Femur (tissue), 1 donor: ENCODE data around the gene PCDHGB7.
"Not testable (repeated sequence)": the region's sequence is repeated elsewhere in the genome, so short reads cannot be mapped to it uniquely, and the experiment has no call there.

Source experiments
- DNase-seq: peaks from one replicate; pipeline ENCODE4 v3.0.0-alpha.2; 2017

The PCDHGB7 gene

GRCh38 chr5:141417494-141418172 lies at the start of gene PCDHGB7:
Gene PCDHGB7 (plus strand): TSS chr5:141417677. CDS start chr5:141417860, 183 bp downstream.
- peak; percentile 78 for DNase-seq

DNA sequence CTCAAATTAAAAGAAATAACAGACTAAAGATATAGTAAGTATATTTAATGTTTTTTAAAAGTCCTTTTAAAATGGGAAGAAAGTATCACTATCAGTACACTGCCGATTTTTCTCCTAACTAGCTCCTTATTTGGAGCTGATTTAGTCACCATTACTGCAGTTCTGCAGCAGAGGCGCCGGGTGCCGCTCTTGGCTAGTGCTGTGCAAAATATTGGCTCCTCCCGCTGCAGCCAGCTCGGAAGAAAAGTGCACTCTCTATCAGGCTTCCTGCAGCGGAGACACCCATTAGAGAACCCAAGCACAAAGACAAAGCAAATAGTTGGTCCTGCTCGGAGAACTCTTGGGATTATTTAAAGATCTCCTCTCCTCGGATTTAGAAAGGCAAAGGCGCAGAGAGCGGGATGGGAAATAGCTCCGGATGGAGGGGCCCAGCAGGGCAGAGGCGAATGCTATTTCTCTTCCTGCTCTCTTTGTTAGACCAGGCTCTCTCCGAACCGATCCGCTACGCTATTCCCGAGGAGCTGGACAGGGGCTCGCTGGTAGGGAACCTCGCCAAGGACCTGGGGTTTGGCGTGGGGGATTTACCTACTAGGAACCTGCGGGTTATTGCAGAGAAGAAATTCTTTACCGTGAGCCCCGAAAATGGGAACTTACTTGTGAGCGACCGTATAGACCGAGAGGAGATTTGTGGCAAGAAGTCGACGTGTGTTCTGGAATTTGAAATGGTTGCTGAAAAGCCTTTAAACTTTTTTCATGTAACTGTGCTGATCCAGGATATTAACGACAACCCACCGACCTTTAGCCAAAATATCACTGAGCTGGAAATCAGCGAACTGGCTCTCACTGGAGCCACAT lies 47.3 kb upstream of the PCDHGB7 start, which contains the start of gene PCDHGB3:
Gene PCDHGB3, plus strand, starts transcription at position 249 of the 855 bp plus-strand sequence. Its CDS starts 153 bp downstream, at position 402.
- DNase-seq: no peak

DNA sequence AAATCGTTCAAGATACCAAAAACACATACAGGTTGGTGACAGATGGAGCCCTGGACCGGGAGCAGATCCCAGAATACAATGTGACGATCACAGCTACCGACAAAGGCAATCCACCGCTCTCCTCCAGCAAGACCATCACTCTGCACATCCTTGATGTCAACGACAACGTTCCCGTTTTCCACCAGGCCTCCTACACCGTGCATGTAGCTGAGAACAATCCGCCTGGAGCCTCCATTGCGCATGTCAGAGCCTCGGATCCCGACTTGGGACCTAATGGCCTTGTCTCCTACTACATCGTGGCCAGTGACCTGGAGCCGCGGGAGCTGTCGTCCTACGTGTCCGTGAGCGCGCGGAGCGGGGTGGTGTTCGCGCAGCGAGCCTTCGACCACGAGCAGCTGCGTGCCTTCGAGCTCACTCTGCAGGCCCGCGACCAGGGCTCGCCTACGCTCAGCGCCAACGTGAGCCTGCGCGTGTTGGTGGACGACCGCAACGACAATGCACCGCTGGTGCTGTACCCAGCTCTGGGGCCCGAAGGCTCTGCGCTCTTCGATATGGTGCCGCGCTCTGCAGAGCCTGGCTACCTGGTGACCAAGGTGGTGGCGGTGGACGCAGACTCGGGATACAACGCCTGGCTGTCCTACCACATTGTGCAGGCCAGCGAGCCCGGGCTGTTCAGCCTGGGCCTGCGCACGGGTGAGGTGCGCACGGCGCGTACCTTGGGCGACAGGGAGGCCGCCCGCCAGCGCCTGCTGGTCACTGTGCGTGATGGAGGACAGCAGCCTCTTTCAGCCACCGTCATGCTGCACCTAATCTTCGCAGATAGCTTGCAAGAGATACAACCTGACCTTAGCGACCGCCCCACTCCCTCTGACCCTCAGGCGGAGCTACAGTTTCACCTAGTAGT lies 45.7 kb upstream of the PCDHGB7 start:
- no peak for DNase-seq

DNA sequence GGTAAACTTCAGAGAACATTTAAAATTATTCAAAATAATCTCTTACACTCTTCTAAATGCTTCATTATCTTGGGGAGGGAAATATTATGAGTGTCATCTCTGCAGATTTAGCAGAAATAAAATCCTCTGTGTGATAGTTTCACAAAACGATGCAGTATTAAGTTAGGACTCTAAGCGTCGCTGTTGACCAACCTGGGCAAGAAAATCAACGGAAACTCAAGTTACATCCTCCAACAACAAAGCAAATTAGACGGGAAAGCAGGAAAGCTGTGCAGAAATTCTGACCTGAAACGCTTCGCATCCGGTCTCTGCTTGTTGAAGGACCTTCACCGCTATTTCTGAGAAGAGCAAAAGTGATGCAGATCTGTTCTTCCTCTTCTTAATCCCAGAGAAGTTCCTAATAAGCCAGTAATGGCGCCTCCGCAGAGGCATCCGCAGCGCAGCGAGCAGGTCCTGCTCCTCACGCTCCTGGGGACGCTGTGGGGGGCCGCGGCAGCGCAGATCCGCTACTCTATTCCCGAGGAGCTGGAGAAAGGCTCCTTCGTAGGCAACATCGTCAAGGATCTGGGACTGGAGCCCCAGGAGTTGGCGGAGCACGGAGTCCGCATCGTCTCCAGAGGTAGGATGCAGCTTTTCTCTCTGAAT lies 43.7 kb upstream of the PCDHGB7 start, which contains the start of gene PCDHGA6:
Gene PCDHGA6, plus strand, starts transcription at position 219 of the 645 bp plus-strand sequence. Its CDS starts 193 bp downstream, at position 412.
- no peak for DNase-seq

DNA sequence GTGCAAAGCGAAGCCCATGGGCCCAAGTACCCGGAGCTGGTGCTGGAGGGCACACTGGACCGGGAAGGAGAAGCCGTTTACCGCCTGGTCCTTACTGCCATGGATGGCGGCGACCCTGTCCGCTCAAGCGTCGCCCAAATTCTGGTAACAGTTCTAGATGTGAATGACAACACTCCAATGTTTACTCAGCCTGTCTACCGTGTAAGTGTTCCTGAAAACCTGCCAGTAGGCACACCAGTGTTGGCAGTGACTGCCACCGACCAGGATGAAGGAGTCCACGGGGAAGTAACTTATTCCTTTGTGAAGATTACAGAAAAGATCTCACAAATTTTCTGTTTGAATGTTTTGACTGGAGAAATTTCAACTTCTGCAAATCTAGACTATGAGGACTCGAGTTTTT lies 42.9 kb upstream of the PCDHGB7 start:
- DNase-seq: no peak

GRCh38 chr5:141375444-141376155 lies 41.9 kb upstream of the PCDHGB7 start:
- not testable (repeated sequence) for DNase-seq

GRCh38 chr5:141382469-141383294 lies 34.8 kb upstream of the PCDHGB7 start, which contains the start of gene PCDHGA7:
Gene PCDHGA7 (plus strand): TSS chr5:141382742. CDS start chr5:141382900, 158 bp downstream.
- DNase-seq: no peak

DNA sequence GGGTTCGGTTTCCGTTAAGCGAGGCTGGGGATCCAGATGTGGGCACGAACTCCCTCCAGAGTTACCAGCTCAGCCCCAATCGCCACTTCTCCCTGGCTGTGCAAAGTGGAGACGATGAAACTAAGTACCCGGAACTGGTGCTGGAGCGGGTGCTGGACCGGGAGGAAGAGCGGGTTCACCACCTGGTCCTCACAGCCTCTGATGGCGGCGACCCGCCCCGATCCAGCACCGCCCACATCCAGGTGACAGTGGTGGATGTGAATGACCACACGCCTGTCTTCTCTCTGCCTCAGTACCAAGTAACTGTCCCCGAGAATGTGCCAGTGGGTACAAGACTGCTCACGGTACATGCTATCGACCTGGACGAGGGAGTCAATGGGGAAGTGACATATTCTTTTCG lies 34.1 kb upstream of the PCDHGB7 start:
- DNase-seq: no peak

DNA sequence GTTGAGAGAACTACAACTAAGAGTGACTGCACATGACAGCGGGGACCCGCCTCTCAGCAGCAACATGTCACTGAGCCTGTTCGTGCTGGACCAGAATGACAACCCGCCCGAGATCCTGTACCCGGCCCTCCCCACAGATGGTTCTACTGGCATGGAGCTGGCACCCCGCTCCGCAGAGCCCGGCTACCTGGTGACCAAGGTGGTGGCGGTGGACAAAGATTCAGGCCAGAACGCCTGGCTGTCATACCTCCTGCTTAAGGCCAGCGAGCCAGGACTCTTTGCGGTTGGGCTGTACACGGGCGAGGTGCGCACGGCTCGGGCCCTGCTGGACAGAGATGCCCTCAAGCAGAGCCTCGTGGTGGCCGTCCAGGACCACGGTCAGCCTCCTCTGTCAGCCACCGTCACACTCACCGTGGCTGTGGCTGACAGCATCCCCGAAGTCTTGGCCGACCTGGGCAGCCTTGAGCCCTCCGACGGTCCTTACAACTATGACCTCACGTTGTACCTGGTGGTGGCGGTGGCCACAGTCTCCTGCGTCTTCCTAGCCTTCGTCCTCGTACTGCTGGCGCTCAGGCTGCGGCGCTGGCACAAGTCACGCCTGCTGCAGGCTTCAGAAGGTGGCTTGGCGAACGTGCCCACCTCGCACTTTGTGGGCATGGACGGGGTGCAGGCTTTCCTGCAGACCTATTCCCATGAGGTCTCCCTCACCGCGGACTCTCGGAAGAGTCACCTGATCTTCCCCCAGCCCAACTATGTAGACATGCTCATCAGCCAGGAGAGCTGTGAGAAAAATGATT lies 32.8 kb upstream of the PCDHGB7 start:
- no peak for DNase-seq

GRCh38 chr5:141387557-141388311 lies 29.7 kb upstream of the PCDHGB7 start, which contains the start of gene PCDHGB4:
Gene PCDHGB4 (plus strand): TSS chr5:141387698. CDS start chr5:141387885, 187 bp downstream.
- DNase-seq: not testable (repeated sequence)

GRCh38 chr5:141388661-141389060 lies 28.8 kb upstream of the PCDHGB7 start:
- DNase-seq: no peak

DNA sequence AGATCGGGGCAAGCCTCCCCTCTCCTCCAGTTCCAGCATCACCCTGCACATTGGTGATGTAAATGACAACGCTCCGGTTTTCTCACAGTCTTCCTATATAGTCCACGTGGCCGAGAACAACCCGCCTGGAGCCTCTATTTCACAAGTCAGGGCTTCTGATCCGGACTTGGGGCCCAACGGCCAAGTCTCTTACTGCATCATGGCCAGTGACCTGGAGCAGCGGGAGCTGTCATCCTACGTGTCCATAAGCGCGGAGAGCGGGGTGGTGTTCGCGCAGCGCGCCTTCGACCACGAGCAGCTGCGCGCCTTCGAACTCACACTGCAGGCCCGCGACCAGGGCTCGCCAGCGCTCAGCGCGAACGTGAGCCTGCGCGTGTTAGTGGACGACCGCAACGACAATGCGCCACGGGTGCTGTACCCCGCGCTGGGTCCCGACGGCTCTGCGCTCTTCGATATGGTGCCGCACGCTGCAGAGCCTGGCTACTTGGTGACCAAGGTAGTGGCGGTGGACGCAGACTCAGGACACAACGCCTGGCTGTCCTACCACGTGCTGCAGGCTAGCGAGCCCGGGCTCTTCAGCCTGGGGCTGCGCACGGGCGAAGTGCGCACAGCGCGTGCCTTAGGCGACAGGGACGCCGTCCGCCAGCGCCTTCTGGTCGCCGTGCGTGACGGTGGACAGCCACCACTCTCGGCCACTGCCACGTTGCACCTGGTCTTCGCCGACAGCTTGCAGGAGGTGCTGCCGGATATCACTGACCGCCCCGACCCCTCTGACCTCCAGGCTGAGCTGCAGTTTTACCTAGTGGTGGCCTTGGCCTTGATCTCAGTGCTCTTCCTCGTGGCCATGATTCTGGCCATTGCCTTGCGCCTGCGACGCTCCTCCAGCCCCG lies 28.1 kb upstream of the PCDHGB7 start:
- DNase-seq: no peak

DNA sequence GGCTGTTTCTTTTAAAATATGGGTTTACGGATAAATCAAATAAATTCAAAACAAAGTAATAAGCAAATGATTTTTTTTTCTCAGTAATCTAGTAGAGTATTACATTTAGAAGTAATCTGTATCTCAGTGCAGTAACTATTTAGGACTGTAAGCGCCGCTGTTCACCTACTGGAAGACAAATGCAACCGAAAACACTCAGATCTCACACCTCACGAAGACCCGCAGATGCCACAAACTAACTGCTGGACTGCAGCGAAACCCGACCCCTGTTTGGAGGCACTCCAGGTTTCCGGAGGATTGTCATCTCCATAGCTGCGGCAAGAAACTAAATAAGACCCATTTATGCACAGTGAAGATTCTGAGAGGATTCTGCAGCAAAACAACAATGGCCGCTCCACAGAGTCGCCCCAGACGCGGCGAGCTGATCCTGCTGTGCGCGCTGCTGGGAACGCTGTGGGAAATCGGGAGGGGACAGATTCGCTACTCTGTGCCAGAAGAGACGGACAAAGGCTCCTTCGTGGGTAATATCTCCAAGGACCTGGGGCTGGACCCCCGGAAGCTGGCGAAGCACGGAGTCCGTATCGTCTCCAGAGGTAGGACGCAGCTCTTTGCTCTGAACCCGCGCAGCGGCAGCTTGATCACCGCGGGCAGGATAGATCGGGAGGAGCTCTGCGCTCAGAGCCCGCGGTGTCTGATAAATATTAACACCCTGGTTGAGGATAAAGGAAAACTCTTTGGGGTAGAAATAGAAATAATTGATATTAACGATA lies 24.9 kb upstream of the PCDHGB7 start, which contains the start of gene PCDHGA8:
Gene PCDHGA8, plus strand, starts transcription at position 205 of the 770 bp plus-strand sequence. Its CDS starts 181 bp downstream, at position 386.
- no peak for DNase-seq

GRCh38 chr5:141393267-141393666 lies 24.2 kb upstream of the PCDHGB7 start:
- DNase-seq: no peak

GRCh38 chr5:141394401-141395187 lies 22.9 kb upstream of the PCDHGB7 start:
- not testable (repeated sequence) for DNase-seq
